Breast epithelium (tissue), 3 donors: ENCODE measurements around the gene GPR161.

Experiments
- CTCF ChIP-seq, 3 donors: fragments of 450-650 bp; IDR thresholded peaks; one replicate each; pipeline ENCODE4 v1.5.1; 2016 to 2017; ENCODE audit warnings: antibody characterized with exemption in 3 of 3, mild to moderate bottlenecking in 3 of 3, moderate library complexity in 3 of 3
- POLR2A ChIP-seq: fragments of 450-650 bp; IDR thresholded peaks from one replicate; pipeline ENCODE4 v1.6.1; 2016; ENCODE audit warnings: antibody characterized with exemption, mild to moderate bottlenecking, moderate library complexity
- POLR2AphosphoS5 ChIP-seq, 3 donors: sonication (generic); formaldehyde crosslinking; IDR thresholded peaks; one replicate each; pipeline ENCODE4 v1.6.1; 2017; ENCODE audit warnings: antibody characterized with exemption in 3 of 3

DNA sequence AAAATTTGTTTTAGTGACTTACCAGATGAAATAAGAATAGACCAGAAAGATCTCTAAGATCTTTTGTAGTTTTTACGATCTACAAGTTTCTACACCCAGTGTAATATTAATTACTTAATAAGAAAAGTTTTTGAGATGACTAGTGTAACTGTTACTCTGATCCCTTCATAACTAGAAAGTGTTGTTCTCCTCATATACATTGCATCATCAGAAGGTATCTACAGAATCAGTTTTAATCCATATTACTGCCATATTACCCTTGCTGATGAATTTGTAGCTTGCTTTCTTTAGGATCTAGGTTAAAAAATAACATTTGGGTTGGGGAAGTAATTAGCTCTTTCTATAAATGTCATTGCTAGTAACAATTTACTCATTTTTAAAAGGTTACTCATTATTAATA lies 72.5 kb downstream of the GPR161 start:
- no peak for TF ChIP-seq CTCF (IDR thresholded peaks at IDR 0.05)
- TF ChIP-seq POLR2A = no peak
- no peak for TF ChIP-seq POLR2AphosphoS5 (IDR thresholded peaks at IDR 0.05)
